GM18517 (cell line): ENCODE data around the gene SMARCD3.

Experiments used
- ATAC-seq: cut with Tn5 transposase; IDR thresholded peaks from one replicate; pipeline ENCODE4 v1.9.1; 2021; ENCODE audit warnings: mild to moderate bottlenecking, moderate library complexity; ENCODE audit not compliant: unreplicated experiment

Gene SMARCD3

GRCh38 chr7:151211155-151211772, 37.2 kb downstream of the SMARCD3 start:
- ATAC-seq, result no peak

- ATAC-seq, result no peak
These were observed 38.2 kb downstream of the SMARCD3 start, which contains the start of gene H2BK1 for GRCh38 chr7:151210087-151210854. TSS of gene H2BK1 (minus strand) at chr7:151210488. CDS start at chr7:151210318, 170 bp downstream.

GRCh38 chr7:151209588-151209987, 38.9 kb downstream of the SMARCD3 start:
- no peak for ATAC-seq

- ATAC-seq, result no peak
These were observed 40.1 kb downstream of the SMARCD3 start for GRCh38 chr7:151208253-151208862.

GRCh38 chr7:151207804-151208203, 40.7 kb downstream of the SMARCD3 start:
- no peak for ATAC-seq

- no peak for ATAC-seq
These were observed 41.2 kb downstream of the SMARCD3 start for GRCh38 chr7:151207315-151207714.

GRCh38 chr7:151206914-151207313, 41.6 kb downstream of the SMARCD3 start:
- no peak for ATAC-seq

GRCh38 chr7:151205730-151206129, 42.8 kb downstream of the SMARCD3 start:
- ATAC-seq, result no peak

- no peak for ATAC-seq
These were observed 44.0 kb downstream of the SMARCD3 start for GRCh38 chr7:151204383-151205032.

GRCh38 chr7:151202836-151203235, 45.7 kb downstream of the SMARCD3 start:
- ATAC-seq, result no peak

- ATAC-seq, result no peak
These were observed 46.7 kb downstream of the SMARCD3 start for GRCh38 chr7:151201751-151202150.

GRCh38 chr7:151201344-151201743, 47.1 kb downstream of the SMARCD3 start:
- ATAC-seq, result no peak

- no peak for ATAC-seq
These were observed 49.3 kb downstream of the SMARCD3 start for GRCh38 chr7:151198945-151199848.

- no peak for ATAC-seq
These were observed 50.6 kb downstream of the SMARCD3 start for GRCh38 chr7:151197932-151198331.

- no peak for ATAC-seq
These were observed 52.7 kb downstream of the SMARCD3 start for GRCh38 chr7:151195616-151196450.

GRCh38 chr7:151194188-151194587, 54.3 kb downstream of the SMARCD3 start:
- no peak for ATAC-seq

- no peak for ATAC-seq
These were observed 55.1 kb downstream of the SMARCD3 start for GRCh38 chr7:151193203-151193978.

GRCh38 chr7:151192002-151192539, 56.4 kb downstream of the SMARCD3 start:
- ATAC-seq, result no peak
